Subcutaneous adipose tissue (tissue), 4 donors: ENCODE data around the gene CKS1B. TPM values are rescaled to one million over a fixed set of nuclear protein-coding genes. Genes with fewer than 3 reads are reported as not detected.

ENCODE experiments used
- CTCF ChIP-seq: fragments of 450-650 bp; IDR thresholded peaks from one replicate; pipeline ENCODE4 v1.5.1; 2016; ENCODE audit warnings: low read depth, mild to moderate bottlenecking, control low read depth, antibody characterized with exemption, moderate library complexity
- total RNA-seq, 4 donors: library from RNA; depleted of rRNA; stranded (reverse); fragments of >200 nt; gene quantifications; one replicate each; pipeline ENCODE4 v1.1.0, GENCODE V29; 2016

CKS1B gene
- total RNA-seq, 4 donors from 2014 or later, result 40.3 to 77.4 (median 51.2) TPM

- no peak for TF ChIP-seq CTCF
Measured at GRCh38 chr1:154951901-154952657, 22.4 kb upstream of the CKS1B start.

- TF ChIP-seq CTCF, result no peak
Measured at GRCh38 chr1:154952664-154953063, 21.8 kb upstream of the CKS1B start.

- TF ChIP-seq CTCF, result no peak
Measured at GRCh38 chr1:154953611-154954038, 20.9 kb upstream of the CKS1B start.

GRCh38 chr1:154954541-154954940, 19.9 kb upstream of the CKS1B start:
- TF ChIP-seq CTCF, result no peak

- TF ChIP-seq CTCF, result no peak
Measured at GRCh38 chr1:154955039-154955717, 19.3 kb upstream of the CKS1B start.

- no peak for TF ChIP-seq CTCF
Measured at GRCh38 chr1:154955718-154956543, 18.6 kb upstream of the CKS1B start, which contains the start of gene PBXIP1. Gene PBXIP1, minus strand, starts transcription at chr1:154956099. Its CDS starts 2,378 bp downstream, at chr1:154953721.

GRCh38 chr1:154956544-154956941, 17.9 kb upstream of the CKS1B start:
- no peak for TF ChIP-seq CTCF
